ENCODE data around the gene TFCP2.
A peak's percentile ranks its signal among the peaks of the same experiment; 100 is the strongest.

Gene TFCP2

GRCh38 chr12:51156245-51156765, 16.6 kb downstream of the TFCP2 start:
- no peak for DNase-seq (ENCODE audit: low read depth in 2 of 2)

GRCh38 chr12:51152953-51153352, 20.0 kb downstream of the TFCP2 start:
- no peak for DNase-seq (ENCODE audit: low read depth in 2 of 2)

GRCh38 chr12:51150777-51151176, 22.2 kb downstream of the TFCP2 start:
- DNase-seq (ENCODE audit: low read depth in 2 of 2), result no peak

GRCh38 chr12:51147309-51147708, 25.6 kb downstream of the TFCP2 start:
- no peak for DNase-seq (ENCODE audit: low read depth in 2 of 2)

- no peak for DNase-seq (ENCODE audit: low read depth in 2 of 2)
Observed at GRCh38 chr12:51139292-51139844, 33.6 kb downstream of the TFCP2 start.

- DNase-seq (ENCODE audit: low read depth in 2 of 2), result no peak
Observed at GRCh38 chr12:51132693-51133092, 40.2 kb downstream of the TFCP2 start.

- no peak for DNase-seq (ENCODE audit: low read depth in 2 of 2)
Observed at GRCh38 chr12:51131745-51132521, 41.0 kb downstream of the TFCP2 start.

- DNase-seq (ENCODE audit: low read depth in 2 of 2), result no peak
Observed at GRCh38 chr12:51128919-51129318, 44.0 kb downstream of the TFCP2 start.

GRCh38 chr12:51127050-51127729, 45.7 kb downstream of the TFCP2 start:
- no peak for DNase-seq (ENCODE audit: low read depth in 2 of 2)

- no peak for DNase-seq (ENCODE audit: low read depth in 2 of 2)
Observed at GRCh38 chr12:51126297-51126696, 46.6 kb downstream of the TFCP2 start.

GRCh38 chr12:51124504-51124903, 48.4 kb downstream of the TFCP2 start:
- DNase-seq (ENCODE audit: low read depth in 2 of 2), result no peak

- DNase-seq (ENCODE audit: low read depth in 2 of 2), result no peak
Observed at GRCh38 chr12:51122844-51123243, 50.1 kb downstream of the TFCP2 start.

GRCh38 chr12:51118706-51119105, 54.2 kb downstream of the TFCP2 start:
- DNase-seq (ENCODE audit: low read depth in 2 of 2), result no peak

GRCh38 chr12:51115533-51115932, 57.4 kb downstream of the TFCP2 start:
- no peak for DNase-seq (ENCODE audit: low read depth in 2 of 2)

GRCh38 chr12:51108136-51108535, 64.8 kb downstream of the TFCP2 start:
- no peak for DNase-seq (ENCODE audit: low read depth in 2 of 2)

- DNase-seq (ENCODE audit: low read depth in 2 of 2), result no peak
Observed at GRCh38 chr12:51103977-51104376, 69.0 kb downstream of the TFCP2 start.

- DNase-seq (ENCODE audit: low read depth in 2 of 2), result no peak
Observed at GRCh38 chr12:51098611-51099010, 74.3 kb downstream of the TFCP2 start.

- DNase-seq (ENCODE audit: low read depth in 2 of 2), result no peak
Observed at GRCh38 chr12:51090705-51091229, 82.2 kb downstream of the TFCP2 start.

GRCh38 chr12:51087818-51088217, 85.1 kb downstream of the TFCP2 start:
- no peak for DNase-seq (ENCODE audit: low read depth in 2 of 2)

GRCh38 chr12:51086933-51087332, 86.0 kb downstream of the TFCP2 start:
- DNase-seq (ENCODE audit: low read depth in 2 of 2), result no peak

GRCh38 chr12:51085757-51086156, 87.2 kb downstream of the TFCP2 start:
- no peak for DNase-seq (ENCODE audit: low read depth in 2 of 2)

GRCh38 chr12:51083126-51083833, 89.7 kb downstream of the TFCP2 start, which contains the start of gene CSRNP2:
TSS of gene CSRNP2 (minus strand) at chr12:51083596. CDS start at chr12:51076561, 7,035 bp downstream.
- peak; percentile 84 to 88 for DNase-seq (ENCODE audit: low read depth in 2 of 2)
